Hepatocyte (in vitro differentiated cells): ENCODE measurements around the gene SPTBN5.

ENCODE experiments used
- EZH2phosphoT487 ChIP-seq: fragments of 200-600 bp; sonication (generic); IDR thresholded peaks from one replicate; pipeline ENCODE4 v1.6.1; 2018; ENCODE audit warnings: antibody characterized with exemption, mild to moderate bottlenecking, low read depth, moderate library complexity; ENCODE audit not compliant: unreplicated experiment, severe bottlenecking
- TF ChIP-seq, protein P1 (sequence below): fragments of 200-600 bp; sonication (generic); IDR thresholded peaks from 2 replicates; pipeline ENCODE4 v1.5.1; 2016; ENCODE audit warnings: antibody characterized with exemption, mild to moderate bottlenecking; ENCODE audit not compliant: poor library complexity

- TF ChIP-seq EZH2phosphoT487 = no peak
- TF ChIP-seq, protein P1, sequence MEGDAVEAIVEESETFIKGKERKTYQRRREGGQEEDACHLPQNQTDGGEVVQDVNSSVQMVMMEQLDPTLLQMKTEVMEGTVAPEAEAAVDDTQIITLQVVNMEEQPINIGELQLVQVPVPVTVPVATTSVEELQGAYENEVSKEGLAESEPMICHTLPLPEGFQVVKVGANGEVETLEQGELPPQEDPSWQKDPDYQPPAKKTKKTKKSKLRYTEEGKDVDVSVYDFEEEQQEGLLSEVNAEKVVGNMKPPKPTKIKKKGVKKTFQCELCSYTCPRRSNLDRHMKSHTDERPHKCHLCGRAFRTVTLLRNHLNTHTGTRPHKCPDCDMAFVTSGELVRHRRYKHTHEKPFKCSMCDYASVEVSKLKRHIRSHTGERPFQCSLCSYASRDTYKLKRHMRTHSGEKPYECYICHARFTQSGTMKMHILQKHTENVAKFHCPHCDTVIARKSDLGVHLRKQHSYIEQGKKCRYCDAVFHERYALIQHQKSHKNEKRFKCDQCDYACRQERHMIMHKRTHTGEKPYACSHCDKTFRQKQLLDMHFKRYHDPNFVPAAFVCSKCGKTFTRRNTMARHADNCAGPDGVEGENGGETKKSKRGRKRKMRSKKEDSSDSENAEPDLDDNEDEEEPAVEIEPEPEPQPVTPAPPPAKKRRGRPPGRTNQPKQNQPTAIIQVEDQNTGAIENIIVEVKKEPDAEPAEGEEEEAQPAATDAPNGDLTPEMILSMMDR = no peak
Observed at GRCh38 chr15:41884458-41884857, 9.4 kb downstream of the SPTBN5 start.
